ENCODE data around the gene TSPAN32. TPM values are rescaled to one million over a fixed set of nuclear protein-coding genes. Genes with fewer than 3 reads are reported as not detected.

Gene TSPAN32
- total RNA-seq, 1 experiment from 2014 or later: not detected

- POLR2A ChIA-PET: no interaction called here
- BruUV-seq (replicated peaks): no TSS peak
Measured at GRCh38 chr11:2275334-2276279, 26.2 kb upstream of the TSPAN32 start.

More at GRCh38 chr11:2275334-2276279, 26.2 kb upstream of the TSPAN32 start:
- Histone ChIP-seq H3K36me3 (ENCODE audit: control insufficient read depth, insufficient read depth, low read length) (no peaks in the 10 kb centered on the region), H3K4me3 (ENCODE audit: low read depth in 2 of 2, low read length in 2 of 2) (no peak overlapping the region), H3K4me1 (ENCODE audit: control insufficient read depth, insufficient read depth, low read length) (no peaks in the 10 kb centered on the region), H3K9me3 (ENCODE audit: control insufficient read depth, insufficient read depth, low read depth, low read length) (no peaks in the 10 kb centered on the region), H3K27me3 (ENCODE audit: control insufficient read depth, insufficient read depth, low read length) (peaks cover 11% of the 10 kb centered on the region), H3K27ac (ENCODE audit: low read length) (no peak overlapping the region)
- ATAC-seq (no peak), DNase-seq (ENCODE audit: low read depth, low spot score) (no peak)
- CTCF ChIA-PET: interaction anchor here (0.7 kb wide), 1 partner anchor 81 kb away, joined by 3 read pairs; no protein-coding TSS in a partner anchor
- in situ Hi-C loops (cut with HindIII; ENCODE audit: low pct_unique_long_range_greater_than_20kb, low sequenced_read_pairs) (no loop called here), intact Hi-C loops (cut with micrococcal nuclease; ENCODE audit: unreplicated experiment) (no loop called here)
- no peak for TF ChIP-seq CTCF (IDR thresholded peaks at IDR 0.05)
- TF ChIP-seq REST (IDR thresholded peaks at IDR 0.05; ENCODE audit: insufficient read depth in 1 of 2, low read depth in 2 of 2, low read length in 1 of 2): no peak
- no peak for TF ChIP-seq TCF7L2 (IDR thresholded peaks at IDR 0.05; ENCODE audit: low read depth, low read length)
- TF ChIP-seq SIN3A (IDR thresholded peaks at IDR 0.05; ENCODE audit: borderline replicate concordance, insufficient read depth, low read depth, low read length): no peak
- TF ChIP-seq POLR2AphosphoS5 (IDR thresholded peaks at IDR 0.05; ENCODE audit: low read depth, low read length): no peak
